ENCODE results near the gene CEACAM7. TPM values are rescaled to one million over a fixed set of nuclear protein-coding genes. Genes with fewer than 3 reads are reported as not detected.

Gene CEACAM7
- total and polyA plus RNA-seq, 10 of the 15 experiments (the other 5 are each of a cell fraction or from before 2014, with no cell fraction given), result not detected

DNA sequence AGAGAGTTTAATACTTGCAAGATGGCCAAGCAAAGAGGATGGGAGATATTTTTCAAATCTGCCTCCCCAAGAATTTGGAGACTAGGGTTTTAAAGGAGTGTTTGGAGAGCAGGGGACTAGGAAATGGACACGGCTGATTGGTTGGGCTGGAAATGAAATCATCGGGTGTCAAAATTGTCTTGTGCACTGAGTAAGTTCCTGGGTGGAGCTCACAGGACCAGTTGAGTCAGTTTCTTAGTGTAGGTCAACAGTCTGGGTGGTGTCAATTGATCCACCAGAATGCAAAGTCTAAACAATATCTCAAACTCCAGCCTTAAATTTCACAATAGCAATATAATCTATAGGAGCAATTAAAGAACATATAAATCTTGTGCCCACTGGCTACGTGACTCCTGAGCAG lies 38.2 kb downstream of the CEACAM7 start:
- POLR2A ChIA-PET, result no interaction called here
- no TSS peak for BruUV-seq (replicated peaks)
- FAIRE-seq (no peak), DNase-seq (ENCODE audit: low read depth, low spot score) (no peak), ATAC-seq (no peak)
- H3K27me3 ChIP-seq (replicated peaks in 1 of 2; ENCODE audit: control insufficient read depth in 2 of 2, insufficient read depth in 2 of 2, low read length in 1 of 2), result no peaks in the 10 kb centered on the region; a peak in 1 of 4 replicates
- CTCF ChIA-PET, result no interaction called here
- no peak overlapping the region for H2AFZ ChIP-seq (ENCODE audit: control insufficient read depth, low read depth, low read length)
- TF ChIP-seq, protein P1, sequence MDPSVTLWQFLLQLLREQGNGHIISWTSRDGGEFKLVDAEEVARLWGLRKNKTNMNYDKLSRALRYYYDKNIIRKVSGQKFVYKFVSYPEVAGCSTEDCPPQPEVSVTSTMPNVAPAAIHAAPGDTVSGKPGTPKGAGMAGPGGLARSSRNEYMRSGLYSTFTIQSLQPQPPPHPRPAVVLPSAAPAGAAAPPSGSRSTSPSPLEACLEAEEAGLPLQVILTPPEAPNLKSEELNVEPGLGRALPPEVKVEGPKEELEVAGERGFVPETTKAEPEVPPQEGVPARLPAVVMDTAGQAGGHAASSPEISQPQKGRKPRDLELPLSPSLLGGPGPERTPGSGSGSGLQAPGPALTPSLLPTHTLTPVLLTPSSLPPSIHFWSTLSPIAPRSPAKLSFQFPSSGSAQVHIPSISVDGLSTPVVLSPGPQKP (IDR thresholded peaks at IDR 0.05; ENCODE audit: low read depth, low read length), result no peak
- TF ChIP-seq NR2C2 (IDR thresholded peaks at IDR 0.05; ENCODE audit: borderline replicate concordance, control insufficient read depth, insufficient read length, low read depth) (no peak), BRCA1 (IDR thresholded peaks at IDR 0.05; ENCODE audit: low read depth, low read length) (no peak), NR2F1 (conservative IDR thresholded peaks at IDR 0.05) (no peak), NRF1 (conservative IDR thresholded peaks at IDR 0.05; ENCODE audit: low read depth, low read length) (no peak), PAX5 (IDR thresholded peaks at IDR 0.05; ENCODE audit: borderline replicate concordance, low read depth, low read length) (no peak), STAT3 (IDR thresholded peaks at IDR 0.05; ENCODE audit: low read depth, low read length) (no peak), CBX3 (IDR thresholded peaks at IDR 0.05; ENCODE audit: borderline replicate concordance, low read depth) (no peak), NFYB (IDR thresholded peaks at IDR 0.05; ENCODE audit: insufficient read depth, low read depth, low read length) (no peak), CREM (IDR thresholded peaks at IDR 0.05; ENCODE audit: low read depth) (no peak)
- TF ChIP-seq, protein P2, sequence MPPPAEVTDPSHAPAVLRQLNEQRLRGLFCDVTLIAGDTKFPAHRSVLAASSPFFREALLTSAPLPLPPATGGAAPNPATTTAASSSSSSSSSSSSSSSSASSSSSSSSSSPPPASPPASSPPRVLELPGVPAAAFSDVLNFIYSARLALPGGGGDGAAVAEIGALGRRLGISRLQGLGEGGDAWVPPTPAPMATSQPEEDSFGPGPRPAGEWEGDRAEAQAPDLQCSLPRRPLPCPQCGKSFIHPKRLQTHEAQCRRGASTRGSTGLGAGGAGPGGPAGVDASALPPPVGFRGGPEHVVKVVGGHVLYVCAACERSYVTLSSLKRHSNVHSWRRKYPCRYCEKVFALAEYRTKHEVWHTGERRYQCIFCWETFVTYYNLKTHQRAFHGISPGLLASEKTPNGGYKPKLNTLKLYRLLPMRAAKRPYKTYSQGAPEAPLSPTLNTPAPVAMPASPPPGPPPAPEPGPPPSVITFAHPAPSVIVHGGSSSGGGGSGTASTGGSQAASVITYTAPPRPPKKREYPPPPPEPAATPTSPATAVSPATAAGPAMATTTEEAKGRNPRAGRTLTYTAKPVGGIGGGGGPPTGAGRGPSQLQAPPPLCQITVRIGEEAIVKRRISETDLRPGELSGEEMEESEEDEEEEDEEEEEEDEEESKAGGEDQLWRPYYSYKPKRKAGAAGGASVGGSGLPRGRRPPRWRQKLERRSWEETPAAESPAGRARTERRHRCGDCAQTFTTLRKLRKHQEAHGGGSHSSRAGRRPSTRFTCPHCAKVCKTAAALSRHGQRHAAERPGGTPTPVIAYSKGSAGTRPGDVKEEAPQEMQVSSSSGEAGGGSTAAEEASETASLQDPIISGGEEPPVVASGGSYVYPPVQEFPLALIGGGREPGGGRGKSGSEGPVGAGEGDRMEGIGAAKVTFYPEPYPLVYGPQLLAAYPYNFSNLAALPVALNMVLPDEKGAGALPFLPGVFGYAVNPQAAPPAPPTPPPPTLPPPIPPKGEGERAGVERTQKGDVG (CRISPR knock-in tag; IDR thresholded peaks at IDR 0.05), result no peak
- TF ChIP-seq, protein P3, sequence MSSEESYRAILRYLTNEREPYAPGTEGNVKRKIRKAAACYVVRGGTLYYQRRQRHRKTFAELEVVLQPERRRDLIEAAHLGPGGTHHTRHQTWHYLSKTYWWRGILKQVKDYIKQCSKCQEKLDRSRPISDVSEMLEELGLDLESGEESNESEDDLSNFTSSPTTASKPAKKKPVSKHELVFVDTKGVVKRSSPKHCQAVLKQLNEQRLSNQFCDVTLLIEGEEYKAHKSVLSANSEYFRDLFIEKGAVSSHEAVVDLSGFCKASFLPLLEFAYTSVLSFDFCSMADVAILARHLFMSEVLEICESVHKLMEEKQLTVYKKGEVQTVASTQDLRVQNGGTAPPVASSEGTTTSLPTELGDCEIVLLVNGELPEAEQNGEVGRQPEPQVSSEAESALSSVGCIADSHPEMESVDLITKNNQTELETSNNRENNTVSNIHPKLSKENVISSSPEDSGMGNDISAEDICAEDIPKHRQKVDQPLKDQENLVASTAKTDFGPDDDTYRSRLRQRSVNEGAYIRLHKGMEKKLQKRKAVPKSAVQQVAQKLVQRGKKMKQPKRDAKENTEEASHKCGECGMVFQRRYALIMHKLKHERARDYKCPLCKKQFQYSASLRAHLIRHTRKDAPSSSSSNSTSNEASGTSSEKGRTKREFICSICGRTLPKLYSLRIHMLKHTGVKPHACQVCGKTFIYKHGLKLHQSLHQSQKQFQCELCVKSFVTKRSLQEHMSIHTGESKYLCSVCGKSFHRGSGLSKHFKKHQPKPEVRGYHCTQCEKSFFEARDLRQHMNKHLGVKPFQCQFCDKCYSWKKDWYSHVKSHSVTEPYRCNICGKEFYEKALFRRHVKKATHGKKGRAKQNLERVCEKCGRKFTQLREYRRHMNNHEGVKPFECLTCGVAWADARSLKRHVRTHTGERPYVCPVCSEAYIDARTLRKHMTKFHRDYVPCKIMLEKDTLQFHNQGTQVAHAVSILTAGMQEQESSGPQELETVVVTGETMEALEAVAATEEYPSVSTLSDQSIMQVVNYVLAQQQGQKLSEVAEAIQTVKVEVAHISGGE (CRISPR knock-in tag; IDR thresholded peaks at IDR 0.05), result no peak
- TF ChIP-seq, protein P4, sequence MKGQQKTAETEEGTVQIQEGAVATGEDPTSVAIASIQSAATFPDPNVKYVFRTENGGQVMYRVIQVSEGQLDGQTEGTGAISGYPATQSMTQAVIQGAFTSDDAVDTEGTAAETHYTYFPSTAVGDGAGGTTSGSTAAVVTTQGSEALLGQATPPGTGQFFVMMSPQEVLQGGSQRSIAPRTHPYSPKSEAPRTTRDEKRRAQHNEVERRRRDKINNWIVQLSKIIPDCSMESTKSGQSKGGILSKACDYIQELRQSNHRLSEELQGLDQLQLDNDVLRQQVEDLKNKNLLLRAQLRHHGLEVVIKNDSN (IDR thresholded peaks at IDR 0.05; ENCODE audit: borderline replicate concordance, extremely low read length, insufficient read depth, low read depth, low read length), result no peak
- TF ChIP-seq, protein P5, sequence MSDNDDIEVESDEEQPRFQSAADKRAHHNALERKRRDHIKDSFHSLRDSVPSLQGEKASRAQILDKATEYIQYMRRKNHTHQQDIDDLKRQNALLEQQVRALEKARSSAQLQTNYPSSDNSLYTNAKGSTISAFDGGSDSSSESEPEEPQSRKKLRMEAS (IDR thresholded peaks at IDR 0.05; ENCODE audit: low read depth, low read length), result no peak
- RAD21 ChIA-PET (ENCODE audit: unreplicated experiment), result no interaction called here
- no peaks in the 10 kb centered on the region for H3K79me2 ChIP-seq (ENCODE audit: control insufficient read depth, insufficient read depth, low read length)
- no peak overlapping the region for H3K4me3 ChIP-seq
- in situ Hi-C loops (cut with MboI), result no loop called here
- SMC1A ChIA-PET (ENCODE audit: uncharacterized antibody, unreplicated experiment), result no interaction called here
- H3K27ac ChIP-seq (ENCODE audit: control insufficient read depth, insufficient read depth), result no peak overlapping the region
- WGBS (ENCODE audit: insufficient coverage, insufficient replicate concordance, low lambda C conversion rate, missing lambda C conversion rate), result 0% methylated on average over 3 of the region's 3 CpGs
- no peak overlapping the region for H3K4me2 ChIP-seq (ENCODE audit: control insufficient read depth, insufficient read depth)
- no peaks in the 10 kb centered on the region for H3K4me1 ChIP-seq (ENCODE audit: control insufficient read depth, insufficient read depth, low read length)
- intact Hi-C loops (cut with micrococcal nuclease; ENCODE audit: unreplicated experiment), result no loop called here
- no peaks in the 10 kb centered on the region for H3K36me3 ChIP-seq (ENCODE audit: control insufficient read depth in 2 of 2, insufficient read depth in 2 of 2, low read length in 1 of 2)
- H3K9me3 ChIP-seq (replicated peaks; ENCODE audit: control insufficient read depth, insufficient read depth, low read length), result no peaks in the 10 kb centered on the region; the same call in 2 of the 3 replicates
- no peaks in the 10 kb centered on the region for H4K20me1 ChIP-seq (ENCODE audit: control insufficient read depth, insufficient read depth)
- H3K9ac ChIP-seq (ENCODE audit: control insufficient read depth, insufficient read depth, low read length), result no peak overlapping the region
